BJ (cell line): ENCODE results near the gene DHX32. TPM values are rescaled to one million over a fixed set of nuclear protein-coding genes. Genes with fewer than 3 reads are reported as not detected.
"Not testable (repeated sequence)": the region's sequence is repeated elsewhere in the genome, so short reads cannot be mapped to it uniquely, and the experiment has no call there.

ENCODE experiments used
- CTCF ChIA-PET: fragments of 350-600 bp; formaldehyde crosslinking; extraction: SDS; loops from one replicate; lab custom pipeline; 2021; ENCODE audit warnings: antibody characterized with exemption, inconsistent platforms; lab: Yijun Ruan, JAX
- POLR2A ChIA-PET: fragments of 300-600 bp; sonication (Branson Sonifier 250); formaldehyde crosslinking; extraction: SDS; loops from one replicate; lab custom pipeline; 2021; ENCODE audit warnings: antibody characterized with exemption; lab: Charles Lee
- DNase-seq: peaks from one replicate; pipeline ENCODE4 v3.0.0-alpha.2; 2011; ENCODE audit warnings: low read depth
- H3K27me3 ChIP-seq: 2 replicates; pipeline ENCODE4 v1.6.0; 2011; ENCODE audit warnings: low read length; ENCODE audit not compliant: control insufficient read depth, insufficient read depth
- H3K36me3 ChIP-seq: 2 replicates; pipeline ENCODE4 v1.5.1; 2011; ENCODE audit warnings: low read length; ENCODE audit not compliant: control insufficient read depth, insufficient read depth
- H3K4me3 ChIP-seq: 2 replicates; pipeline ENCODE4 v1.5.1; 2011; ENCODE audit warnings: low read depth, mild to moderate bottlenecking, control low read depth, low read length
- polyA plus RNA-seq: library from polyadenylated mRNA; depleted of rRNA; stranded (reverse); fragments of >200 nt; gene quantifications from 2 replicates; pipeline ENCODE4 v1.2.3, GENCODE V29; 2011
- TF ChIP-seq, protein P1 (sequence below): IDR thresholded peaks from 2 replicates; pipeline ENCODE4 v1.5.1; 2011; ENCODE audit warnings: low read depth, mild to moderate bottlenecking, control low read depth, inconsistent platforms, low read length, moderate library complexity; ENCODE audit not compliant: insufficient read depth

The DHX32 gene
- polyA plus RNA-seq, 1 experiment: 18.2 TPM

DNA sequence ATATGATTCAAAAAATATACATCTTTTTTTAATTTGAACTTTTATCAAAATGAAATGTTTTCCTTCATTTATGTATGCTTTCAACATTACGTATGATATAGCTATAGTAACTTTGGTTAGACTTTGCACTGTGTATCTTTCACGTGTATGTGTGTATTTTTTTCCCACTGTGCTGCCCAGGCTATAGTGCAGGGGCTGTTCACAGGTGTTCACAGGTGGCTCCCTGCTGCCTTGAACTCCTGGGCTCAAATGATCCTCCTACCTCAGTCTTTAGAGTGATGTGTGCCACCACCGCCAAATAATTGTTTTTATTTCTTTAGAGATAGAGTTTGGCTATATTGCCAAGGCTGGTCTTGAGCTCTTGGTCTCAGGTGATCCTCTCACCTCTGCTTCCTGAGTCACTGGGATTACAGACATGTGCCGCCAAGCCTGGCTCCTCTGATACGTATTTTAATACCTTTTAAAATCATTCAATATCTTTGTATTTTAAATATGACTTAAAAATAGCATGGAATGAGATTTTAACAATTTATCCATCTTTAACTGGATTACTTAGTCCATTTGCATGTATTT is 44.3 kb upstream of the DHX32 start:
- POLR2A ChIA-PET: no interaction called here
- no peaks in the 10 kb centered on the region for H3K27me3 ChIP-seq
- H3K4me3 ChIP-seq: no peak overlapping the region
- CTCF ChIA-PET: interaction anchor here (0.7 kb wide), 1 partner anchor 578 kb away, joined by 3 read pairs; no protein-coding TSS in a partner anchor
- DNase-seq: no peak
- TF ChIP-seq, protein P1, sequence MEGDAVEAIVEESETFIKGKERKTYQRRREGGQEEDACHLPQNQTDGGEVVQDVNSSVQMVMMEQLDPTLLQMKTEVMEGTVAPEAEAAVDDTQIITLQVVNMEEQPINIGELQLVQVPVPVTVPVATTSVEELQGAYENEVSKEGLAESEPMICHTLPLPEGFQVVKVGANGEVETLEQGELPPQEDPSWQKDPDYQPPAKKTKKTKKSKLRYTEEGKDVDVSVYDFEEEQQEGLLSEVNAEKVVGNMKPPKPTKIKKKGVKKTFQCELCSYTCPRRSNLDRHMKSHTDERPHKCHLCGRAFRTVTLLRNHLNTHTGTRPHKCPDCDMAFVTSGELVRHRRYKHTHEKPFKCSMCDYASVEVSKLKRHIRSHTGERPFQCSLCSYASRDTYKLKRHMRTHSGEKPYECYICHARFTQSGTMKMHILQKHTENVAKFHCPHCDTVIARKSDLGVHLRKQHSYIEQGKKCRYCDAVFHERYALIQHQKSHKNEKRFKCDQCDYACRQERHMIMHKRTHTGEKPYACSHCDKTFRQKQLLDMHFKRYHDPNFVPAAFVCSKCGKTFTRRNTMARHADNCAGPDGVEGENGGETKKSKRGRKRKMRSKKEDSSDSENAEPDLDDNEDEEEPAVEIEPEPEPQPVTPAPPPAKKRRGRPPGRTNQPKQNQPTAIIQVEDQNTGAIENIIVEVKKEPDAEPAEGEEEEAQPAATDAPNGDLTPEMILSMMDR: no peak
- H3K36me3 ChIP-seq: no peaks in the 10 kb centered on the region

DNA sequence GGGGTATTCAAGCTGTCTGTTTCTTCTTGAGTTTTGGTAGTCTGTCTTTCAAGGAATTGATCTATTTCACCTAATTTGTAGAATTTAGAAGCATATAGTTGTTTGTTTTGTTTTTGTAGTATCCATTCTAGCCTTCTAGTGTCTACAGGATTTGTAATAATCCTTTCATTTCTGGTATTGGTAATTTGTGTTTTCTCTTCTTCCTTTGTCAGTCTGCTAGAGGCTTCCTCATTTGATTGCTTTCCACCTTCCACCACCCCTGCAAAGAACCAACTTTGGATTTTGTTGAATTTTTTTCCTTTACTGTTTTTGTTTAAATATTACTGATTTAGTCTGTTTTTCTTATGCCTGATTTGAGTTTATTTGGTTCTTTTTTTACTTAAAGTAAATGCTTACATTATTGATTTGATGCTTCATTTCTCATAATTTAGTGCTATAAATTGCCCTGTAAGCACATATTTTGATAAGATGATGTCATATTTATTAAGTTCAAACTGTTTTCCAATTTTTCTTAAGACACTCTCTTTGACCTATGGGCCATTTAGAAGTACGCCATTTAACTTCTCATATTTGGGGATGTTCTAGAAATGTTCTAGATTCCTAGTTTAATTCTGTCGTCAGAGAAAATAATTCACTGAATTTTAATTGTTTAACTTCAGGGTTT is 40.7 kb upstream of the DHX32 start:
- POLR2A ChIA-PET, DNase-seq, H3K4me3 ChIP-seq, H3K27me3 ChIP-seq, H3K36me3 ChIP-seq: not testable (repeated sequence)
- CTCF ChIA-PET: interaction anchor here (1.2 kb wide), 1 partner anchor 12 kb away, joined by 3 read pairs; no protein-coding TSS in a partner anchor

DNA sequence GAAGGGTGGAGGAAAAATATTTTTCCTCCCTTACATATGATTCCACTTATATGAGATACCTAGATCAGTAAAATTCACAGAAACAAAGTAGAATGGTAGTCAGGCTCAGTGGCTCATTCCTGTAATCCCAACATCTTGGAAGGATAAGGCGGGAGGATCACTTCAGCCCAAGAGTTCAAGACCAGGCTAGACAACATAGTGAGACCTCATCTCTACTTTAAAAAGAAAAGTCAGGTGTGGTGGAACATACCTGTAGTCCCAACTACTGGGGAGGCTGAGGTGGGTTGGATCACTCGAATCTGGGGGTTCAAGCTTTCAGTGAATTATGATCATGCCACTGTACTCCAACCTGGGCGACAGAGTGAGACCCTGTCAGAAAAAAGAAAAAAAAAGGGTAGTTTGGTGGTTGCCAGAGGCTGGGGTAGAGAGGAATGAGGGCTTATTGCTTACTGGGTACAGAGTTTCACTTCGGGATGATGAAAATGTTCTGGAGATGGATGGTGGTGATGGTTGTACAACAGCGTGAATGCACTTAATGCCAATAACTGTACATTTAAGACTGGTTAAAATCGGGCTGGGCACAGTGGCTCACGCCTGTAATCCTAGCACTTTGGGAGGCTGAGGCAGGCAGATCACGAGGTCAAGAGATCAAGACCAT is 36.7 kb upstream of the DHX32 start:
- POLR2A ChIA-PET, H3K27me3 ChIP-seq, H3K4me3 ChIP-seq, H3K36me3 ChIP-seq, CTCF ChIA-PET, DNase-seq: not testable (repeated sequence)

DNA sequence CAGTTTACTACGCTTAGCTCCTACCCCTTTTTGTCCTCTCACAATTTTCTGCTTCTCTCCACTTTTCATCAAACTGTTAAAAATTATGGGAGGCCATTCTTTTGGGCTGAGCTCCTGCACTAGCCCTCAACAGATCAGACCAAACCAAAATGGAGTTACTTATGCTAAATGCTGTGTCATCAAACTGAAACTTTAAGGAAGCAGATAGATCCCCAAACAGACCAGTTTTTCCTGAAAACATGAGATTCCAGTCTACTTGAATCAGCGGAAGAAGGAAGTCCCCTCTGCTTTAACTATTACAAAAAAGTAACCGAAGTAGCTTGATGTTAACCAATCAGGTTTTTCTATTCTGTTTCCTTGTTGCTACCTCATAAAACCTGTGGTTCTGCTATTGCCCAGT is 35.9 kb upstream of the DHX32 start:
- TF ChIP-seq, protein P1: no peak
- H3K36me3 ChIP-seq: no peaks in the 10 kb centered on the region

DNA sequence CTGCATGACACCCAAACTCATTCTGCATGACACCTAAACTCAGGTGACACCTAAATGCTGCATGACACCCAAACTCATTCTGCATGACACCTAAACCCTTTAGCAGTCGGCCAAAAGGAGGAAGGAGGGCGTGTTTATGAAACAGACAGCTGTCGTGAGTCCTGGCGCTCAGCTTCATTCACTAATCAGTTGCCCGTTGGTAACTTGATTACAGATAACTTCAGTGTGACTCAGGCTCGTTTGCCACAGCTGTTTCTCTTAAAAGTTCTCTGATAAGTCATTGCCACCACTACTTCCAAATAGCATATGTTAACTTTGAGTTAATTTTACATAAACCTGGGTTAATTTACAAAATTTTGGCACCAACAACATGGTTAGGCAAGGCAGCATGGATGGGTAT is 32.2 kb upstream of the DHX32 start:
- H3K36me3 ChIP-seq, CTCF ChIA-PET, POLR2A ChIA-PET, H3K27me3 ChIP-seq, DNase-seq, H3K4me3 ChIP-seq: not testable (repeated sequence)

More for the DNA sequence above, 35.9 kb upstream of the DHX32 start:
- H3K27me3 ChIP-seq: no peaks in the 10 kb centered on the region
- ChIA-PET POLR2A (no interaction called here), CTCF (no interaction called here)
- DNase-seq: no peak
- H3K4me3 ChIP-seq: no peak overlapping the region

DNA sequence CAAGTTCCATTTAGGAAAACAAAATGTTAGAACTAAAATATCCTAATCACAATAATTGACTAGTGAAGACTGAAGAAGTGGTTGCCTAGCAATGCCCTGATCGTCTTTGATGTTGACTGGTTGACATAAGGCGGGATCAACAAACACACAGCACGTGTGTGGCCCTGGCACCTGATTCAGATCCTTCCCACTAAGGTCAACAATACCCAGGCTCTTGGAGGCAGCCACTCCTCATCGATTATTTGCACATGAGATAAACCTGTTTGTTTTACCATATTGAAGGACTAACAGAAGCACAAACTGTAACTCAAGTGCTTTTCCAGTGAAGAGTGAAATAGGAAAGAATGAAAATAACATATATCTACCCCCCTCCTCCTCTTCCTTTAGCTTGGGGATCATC is 30.9 kb upstream of the DHX32 start:
- H3K4me3 ChIP-seq: no peak overlapping the region
- POLR2A ChIA-PET: no interaction called here
- no peaks in the 10 kb centered on the region for H3K27me3 ChIP-seq
- TF ChIP-seq, protein P1: no peak
- CTCF ChIA-PET: no interaction called here
- no peak for DNase-seq
- H3K36me3 ChIP-seq: no peaks in the 10 kb centered on the region
